Measurements from ENCODE around the gene THSD7A.

GRCh38 chr7:11792166-11792565, 39.8 kb downstream of the THSD7A start:
- no peak for TF ChIP-seq POLR2AphosphoS5 (IDR thresholded peaks at IDR 0.05; ENCODE audit: low read depth, low read length)
- no peak for TF ChIP-seq TAF1 (IDR thresholded peaks at IDR 0.05; ENCODE audit: borderline replicate concordance, insufficient read depth, low read length)
